GM19193 (cell line): Measurements from ENCODE around the gene KRI1.

Experiments
- POLR2A ChIP-seq: IDR thresholded peaks from 4 replicates; pipeline ENCODE4 v1.6.1; 2011; ENCODE audit not compliant: insufficient read depth, insufficient read length; ENCODE audit errors: extremely low read depth

KRI1 gene

GRCh38 chr19:10517361-10517759 is 48.5 kb downstream of the KRI1 start, which contains the start of gene S1PR5:
S1PR5 (minus strand) TSS chr19:10517447; CDS start chr19:10515011, 2,436 bp downstream.
- TF ChIP-seq POLR2A: no peak

GRCh38 chr19:10516671-10517286 is 49.0 kb downstream of the KRI1 start:
- TF ChIP-seq POLR2A: no peak

GRCh38 chr19:10516064-10516385 is 49.8 kb downstream of the KRI1 start:
- TF ChIP-seq POLR2A: no peak

GRCh38 chr19:10514211-10515145 is 51.3 kb downstream of the KRI1 start:
- TF ChIP-seq POLR2A: no peak

GRCh38 chr19:10513223-10513622 is 52.6 kb downstream of the KRI1 start:
- TF ChIP-seq POLR2A: no peak

GRCh38 chr19:10510301-10510802 is 55.5 kb downstream of the KRI1 start:
- no peak for TF ChIP-seq POLR2A

- TF ChIP-seq POLR2A: no peak
These were observed 57.1 kb downstream of the KRI1 start for GRCh38 chr19:10508707-10509106.

- no peak for TF ChIP-seq POLR2A
These were observed 57.8 kb downstream of the KRI1 start for GRCh38 chr19:10508036-10508435.

GRCh38 chr19:10505583-10506229 is 60.1 kb downstream of the KRI1 start:
- TF ChIP-seq POLR2A: no peak
